Measurements from ENCODE around the gene APBB3. TPM values are rescaled to one million over a fixed set of nuclear protein-coding genes. Genes with fewer than 3 reads are reported as not detected.
"Not testable (repeated sequence)": the region's sequence is repeated elsewhere in the genome, so short reads cannot be mapped to it uniquely, and the experiment has no call there.

APBB3 gene
- total RNA-seq, 1 donor from 2014 or later = 70.7 TPM

- DNase-seq (ENCODE audit: extremely low spot score, unreplicated experiment) = no peak
- H3K27me3 Mint-ChIP-seq (ENCODE audit: unreplicated experiment) = peaks cover 20% of the 10 kb centered on the region
- H3K27ac Mint-ChIP-seq (ENCODE audit: unreplicated experiment) = no peak overlapping the region
- no peaks in the 10 kb centered on the region for H3K9me3 Mint-ChIP-seq (ENCODE audit: unreplicated experiment)
- H3K4me1 Mint-ChIP-seq (ENCODE audit: unreplicated experiment) = peaks cover 12% of the 10 kb centered on the region
- H3K4me3 Mint-ChIP-seq (ENCODE audit: unreplicated experiment) = no peak overlapping the region
- no peaks in the 10 kb centered on the region for H3K36me3 Mint-ChIP-seq (ENCODE audit: unreplicated experiment)
- TF ChIP-seq, protein P1, sequence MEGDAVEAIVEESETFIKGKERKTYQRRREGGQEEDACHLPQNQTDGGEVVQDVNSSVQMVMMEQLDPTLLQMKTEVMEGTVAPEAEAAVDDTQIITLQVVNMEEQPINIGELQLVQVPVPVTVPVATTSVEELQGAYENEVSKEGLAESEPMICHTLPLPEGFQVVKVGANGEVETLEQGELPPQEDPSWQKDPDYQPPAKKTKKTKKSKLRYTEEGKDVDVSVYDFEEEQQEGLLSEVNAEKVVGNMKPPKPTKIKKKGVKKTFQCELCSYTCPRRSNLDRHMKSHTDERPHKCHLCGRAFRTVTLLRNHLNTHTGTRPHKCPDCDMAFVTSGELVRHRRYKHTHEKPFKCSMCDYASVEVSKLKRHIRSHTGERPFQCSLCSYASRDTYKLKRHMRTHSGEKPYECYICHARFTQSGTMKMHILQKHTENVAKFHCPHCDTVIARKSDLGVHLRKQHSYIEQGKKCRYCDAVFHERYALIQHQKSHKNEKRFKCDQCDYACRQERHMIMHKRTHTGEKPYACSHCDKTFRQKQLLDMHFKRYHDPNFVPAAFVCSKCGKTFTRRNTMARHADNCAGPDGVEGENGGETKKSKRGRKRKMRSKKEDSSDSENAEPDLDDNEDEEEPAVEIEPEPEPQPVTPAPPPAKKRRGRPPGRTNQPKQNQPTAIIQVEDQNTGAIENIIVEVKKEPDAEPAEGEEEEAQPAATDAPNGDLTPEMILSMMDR (IDR thresholded peaks at IDR 0.05) = no peak
Measured at GRCh38 chr5:140591747-140592372, 27.5 kb upstream of the APBB3 start.

GRCh38 chr5:140590861-140591260, 26.5 kb upstream of the APBB3 start:
- H3K9me3 Mint-ChIP-seq (ENCODE audit: unreplicated experiment) = no peaks in the 10 kb centered on the region
- no peak for DNase-seq (ENCODE audit: extremely low spot score, unreplicated experiment)
- H3K4me3 Mint-ChIP-seq (ENCODE audit: unreplicated experiment) = no peak overlapping the region
- H3K36me3 Mint-ChIP-seq (ENCODE audit: unreplicated experiment) = no peaks in the 10 kb centered on the region
- no peak overlapping the region for H3K27ac Mint-ChIP-seq (ENCODE audit: unreplicated experiment)
- TF ChIP-seq, protein P1 (IDR thresholded peaks at IDR 0.05) = no peak
- H3K4me1 Mint-ChIP-seq (ENCODE audit: unreplicated experiment) = peaks cover 12% of the 10 kb centered on the region
- peaks cover 27% of the 10 kb centered on the region for H3K27me3 Mint-ChIP-seq (ENCODE audit: unreplicated experiment)

DNA sequence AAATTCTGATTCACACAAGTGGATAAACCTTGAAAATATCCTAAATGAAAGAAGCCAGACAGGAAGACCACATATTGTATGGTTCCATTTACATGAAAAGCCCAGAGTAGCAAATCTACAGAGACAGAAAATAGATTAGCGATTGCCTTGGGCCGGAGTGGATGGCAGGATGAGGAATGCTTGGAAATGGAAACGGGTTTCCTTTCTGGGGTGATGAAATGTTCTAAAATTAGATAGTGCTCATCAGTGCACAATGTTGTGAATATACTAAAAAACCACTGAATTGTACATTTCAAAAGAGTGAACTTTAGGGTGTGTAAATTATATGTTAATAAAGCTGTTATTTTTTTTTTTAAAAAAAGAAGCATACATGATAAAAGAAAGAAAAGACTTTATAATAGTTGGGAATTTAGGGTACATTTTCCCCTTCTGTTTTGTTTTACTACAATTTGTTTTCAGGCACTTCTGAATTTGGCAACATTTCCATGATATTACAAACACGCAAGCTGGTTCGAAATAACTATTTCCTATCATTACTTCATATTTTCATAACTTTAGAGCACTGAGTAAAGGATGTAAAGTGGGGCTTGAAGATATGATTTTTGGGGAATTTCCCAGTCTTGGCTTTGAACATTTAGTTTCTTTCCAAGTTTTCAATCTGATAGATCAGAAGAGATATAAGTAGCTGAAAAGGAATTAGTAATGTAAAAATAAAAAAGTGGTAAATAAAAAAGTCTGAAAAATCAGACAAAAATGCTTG, 24.1 kb upstream of the APBB3 start:
- H3K4me3 Mint-ChIP-seq (ENCODE audit: unreplicated experiment) = no peak overlapping the region
- peaks cover 6% of the 10 kb centered on the region for H3K9me3 Mint-ChIP-seq (ENCODE audit: unreplicated experiment)
- H3K36me3 Mint-ChIP-seq (ENCODE audit: unreplicated experiment) = no peaks in the 10 kb centered on the region
- TF ChIP-seq, protein P1 (IDR thresholded peaks at IDR 0.05) = no peak
- DNase-seq (ENCODE audit: extremely low spot score, unreplicated experiment) = no peak
- H3K27ac Mint-ChIP-seq (ENCODE audit: unreplicated experiment) = no peak overlapping the region
- H3K27me3 Mint-ChIP-seq (ENCODE audit: unreplicated experiment) = peaks cover 19% of the 10 kb centered on the region
- H3K4me1 Mint-ChIP-seq (ENCODE audit: unreplicated experiment) = peaks cover 12% of the 10 kb centered on the region

GRCh38 chr5:140587495-140587894, 23.1 kb upstream of the APBB3 start:
- no peak for DNase-seq (ENCODE audit: extremely low spot score, unreplicated experiment)
- Mint-ChIP-seq H3K9me3 (ENCODE audit: unreplicated experiment) (peaks cover 9% of the 10 kb centered on the region), H3K27me3 (ENCODE audit: unreplicated experiment) (peaks cover 26% of the 10 kb centered on the region), H3K36me3 (ENCODE audit: unreplicated experiment) (no peaks in the 10 kb centered on the region), H3K4me1 (ENCODE audit: unreplicated experiment) (peaks cover 12% of the 10 kb centered on the region), H3K4me3 (ENCODE audit: unreplicated experiment) (no peak overlapping the region), H3K27ac (ENCODE audit: unreplicated experiment) (no peak overlapping the region)
- TF ChIP-seq, protein P1 (IDR thresholded peaks at IDR 0.05) = no peak

DNA sequence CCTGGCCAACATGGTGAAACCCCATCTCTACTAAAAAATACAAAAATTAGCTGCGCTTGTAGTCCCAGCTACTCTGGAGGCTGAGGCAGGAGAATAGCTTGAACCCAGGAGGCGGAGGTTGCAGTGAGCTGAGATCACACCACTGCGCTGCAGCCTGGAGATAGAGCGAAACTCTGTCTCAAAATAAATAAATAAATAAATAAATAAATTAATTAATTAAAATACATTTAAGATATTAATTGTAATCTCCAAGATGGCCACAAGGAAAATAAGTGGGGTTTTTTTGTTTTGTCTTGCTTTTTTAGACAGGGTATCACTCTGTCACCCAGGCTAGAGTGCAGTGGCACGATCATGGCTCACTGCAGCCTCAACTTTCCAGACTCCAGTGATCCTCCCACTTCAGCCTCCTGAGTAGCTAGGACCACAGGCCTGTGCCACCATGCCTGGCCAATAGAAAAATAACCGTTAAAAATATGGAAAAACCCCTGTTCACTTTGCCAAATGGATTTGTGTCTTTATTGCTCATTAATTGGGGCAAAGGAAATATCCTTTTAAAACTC, 14.9 kb upstream of the APBB3 start:
- not testable (repeated sequence) for H3K9me3 Mint-ChIP-seq (ENCODE audit: unreplicated experiment)
- peaks cover 24% of the 10 kb centered on the region for H3K27me3 Mint-ChIP-seq (ENCODE audit: unreplicated experiment)

More for the DNA sequence above, 14.9 kb upstream of the APBB3 start:
- H3K4me3 Mint-ChIP-seq (ENCODE audit: unreplicated experiment); H3K36me3 Mint-ChIP-seq (ENCODE audit: unreplicated experiment); H3K27ac Mint-ChIP-seq (ENCODE audit: unreplicated experiment); DNase-seq (ENCODE audit: extremely low spot score, unreplicated experiment): not testable (repeated sequence)
- peaks cover 18% of the 10 kb centered on the region for H3K4me1 Mint-ChIP-seq (ENCODE audit: unreplicated experiment)
